Mesenchymal stem cell (in vitro differentiated cells and primary cell): ENCODE measurements around the gene GNS.

Experiments
- DNase-seq: peaks from one replicate; pipeline ENCODE4 v3.0.0-alpha.2; 2013
- H2AFZ ChIP-seq: one replicate; pipeline ENCODE4 v1.6.1; 2013; ENCODE audit warnings: low read depth, mild to moderate bottlenecking, control low read depth, inconsistent platforms, low read length, moderate library complexity
- H2AK5ac ChIP-seq: 2 replicates; pipeline ENCODE4 v1.6.1; 2013; ENCODE audit warnings: low read length, moderate library complexity, mild to moderate bottlenecking, inconsistent platforms; ENCODE audit not compliant: severe bottlenecking
- H2BK120ac ChIP-seq: one replicate; pipeline ENCODE4 v1.6.1; 2013; ENCODE audit warnings: low read depth, mild to moderate bottlenecking, inconsistent platforms, low read length, moderate library complexity
- H2BK12ac ChIP-seq, 2 experiments: one replicate each; pipeline ENCODE4 v1.6.1; 2013; ENCODE audit warnings: inconsistent platforms in 2 of 2, low read length in 2 of 2, mild to moderate bottlenecking in 2 of 2, moderate library complexity in 2 of 2, control low read depth in 1 of 2
- H2BK15ac ChIP-seq: one replicate; pipeline ENCODE4 v1.6.1; 2013; ENCODE audit warnings: mild to moderate bottlenecking, low read depth, inconsistent platforms; ENCODE audit not compliant: poor library complexity, severe bottlenecking
- H2BK5ac ChIP-seq: 2 replicates; pipeline ENCODE4 v1.6.1; 2013; ENCODE audit warnings: low read depth, mild to moderate bottlenecking, low read length, control low read depth, inconsistent platforms; ENCODE audit not compliant: poor library complexity, severe bottlenecking
- H3K14ac ChIP-seq, 2 experiments: one replicate each; pipeline ENCODE4 v1.6.1; 2013; ENCODE audit warnings: inconsistent platforms in 2 of 2, low read length in 2 of 2, control low read depth in 1 of 2, mild to moderate bottlenecking in 1 of 2, moderate library complexity in 1 of 2
- H3K18ac ChIP-seq, 2 experiments: one replicate each; pipeline ENCODE4 v1.6.1; 2013; ENCODE audit warnings: inconsistent platforms in 2 of 2, low read length in 2 of 2, control low read depth in 1 of 2, low read depth in 1 of 2, mild to moderate bottlenecking in 1 of 2
- H3K23ac ChIP-seq, 2 experiments: one replicate each; pipeline ENCODE4 v1.6.1; 2013; ENCODE audit warnings: inconsistent platforms in 2 of 2, low read length in 2 of 2, mild to moderate bottlenecking in 2 of 2, moderate library complexity in 2 of 2, control low read depth in 1 of 2
- H3K27ac ChIP-seq: 2 replicates; pipeline ENCODE4 v1.5.1; 2013; ENCODE audit warnings: mild to moderate bottlenecking, moderate library complexity, low read length, control low read depth, inconsistent platforms; ENCODE audit not compliant: poor library complexity, severe bottlenecking
- H3K27me3 ChIP-seq, 2 experiments: 2 replicates each; pipeline versions ENCODE4 v1.6.1 to v1.7.0; 2013; ENCODE audit warnings: low read length in 2 of 2, mild to moderate bottlenecking in 2 of 2, moderate library complexity in 2 of 2, control low read depth in 1 of 2, inconsistent platforms in 1 of 2; ENCODE audit not compliant: control insufficient read depth in 1 of 2, insufficient read depth in 1 of 2
- H3K36me3 ChIP-seq, 2 experiments: 2 replicates each; pipeline versions ENCODE4 v1.6.1 to v1.7.0; 2013; ENCODE audit warnings: low read length in 2 of 2, control low read depth in 1 of 2, inconsistent platforms in 1 of 2, low read depth in 1 of 2, mild to moderate bottlenecking in 1 of 2; ENCODE audit not compliant: insufficient read depth in 2 of 2, control insufficient read depth in 1 of 2
- H3K4ac ChIP-seq, 2 experiments: one replicate each; pipeline ENCODE4 v1.6.1; 2013; ENCODE audit warnings: inconsistent platforms in 2 of 2, low read length in 2 of 2, mild to moderate bottlenecking in 2 of 2, moderate library complexity in 2 of 2, control low read depth in 1 of 2, low read depth in 1 of 2
- H3K4me1 ChIP-seq: 2 replicates; pipeline ENCODE4 v1.6.1; 2013; ENCODE audit warnings: low read depth, low read length, control low read depth; ENCODE audit not compliant: control insufficient read depth, insufficient read depth
- H3K4me2 ChIP-seq: 2 replicates; pipeline ENCODE4 v1.6.1; 2013; ENCODE audit warnings: low read length, mild to moderate bottlenecking, inconsistent platforms; ENCODE audit not compliant: poor library complexity, severe bottlenecking
- H3K4me3 ChIP-seq, 2 experiments: 2 replicates each; pipeline versions ENCODE4 v1.5.1 to v1.7.0; 2013; ENCODE audit warnings: low read length in 2 of 2, mild to moderate bottlenecking in 2 of 2, control low read depth in 1 of 2, low read depth in 1 of 2; ENCODE audit not compliant: insufficient read depth in 1 of 2
- H3K79me1 ChIP-seq: replicated peaks from 2 replicates; pipeline ENCODE4 v1.6.1; 2013; ENCODE audit warnings: mild to moderate bottlenecking, control low read depth, low read length, inconsistent platforms; ENCODE audit not compliant: poor library complexity, severe bottlenecking
- H3K9ac ChIP-seq: 2 replicates; pipeline ENCODE4 v1.7.0; 2013; ENCODE audit warnings: mild to moderate bottlenecking, low read length, moderate library complexity
- H3K9me3 ChIP-seq: 2 replicates; pipeline ENCODE4 v1.7.0; 2013; ENCODE audit warnings: mild to moderate bottlenecking, low read length; ENCODE audit not compliant: control insufficient read depth
- H4K8ac ChIP-seq: one replicate; pipeline ENCODE4 v1.6.1; 2013; ENCODE audit warnings: inconsistent platforms, mild to moderate bottlenecking, low read length, moderate library complexity
- H4K91ac ChIP-seq: one replicate; pipeline ENCODE4 v1.6.1; 2013; ENCODE audit warnings: mild to moderate bottlenecking, low read length, inconsistent platforms
- WGBS: methylation state at CpG from one replicate; pipeline ENCODE4 v1.1.7; 2013; ENCODE audit warnings: mixed read lengths; 5-methylcytosine and 5-hydroxymethylcytosine counted together

The GNS gene

GRCh38 chr12:64797156-64797555 is 38.0 kb upstream of the GNS start:
- DNase-seq, result peak; percentile 30
- no peaks in the 10 kb centered on the region for H3K79me1 ChIP-seq
- H2AK5ac ChIP-seq, result no peak overlapping the region
- no peak overlapping the region for H3K14ac ChIP-seq
- no peak overlapping the region for H2BK12ac ChIP-seq
- no peak overlapping the region for H3K9ac ChIP-seq
- H2BK5ac ChIP-seq, result no peak overlapping the region
- no peak overlapping the region for H2BK120ac ChIP-seq
- H2AFZ ChIP-seq, result no peak overlapping the region
- no peak overlapping the region for H3K23ac ChIP-seq
- no peak overlapping the region for H3K18ac ChIP-seq
- peaks cover 28 to 42% of the 10 kb centered on the region in 2 experiments for H3K27me3 ChIP-seq
- H4K8ac ChIP-seq, result no peak overlapping the region
- no peak overlapping the region for H3K4ac ChIP-seq
- no peak overlapping the region for H4K91ac ChIP-seq
- 73% methylated on average over 1 of the region's 1 CpG for WGBS
- no peaks in the 10 kb centered on the region for H3K9me3 ChIP-seq
- H3K4me3 ChIP-seq, result no peak overlapping the region
- no peak overlapping the region for H3K4me2 ChIP-seq
- H3K27ac ChIP-seq, result no peak overlapping the region
- no peak overlapping the region for H2BK15ac ChIP-seq
- no peaks in the 10 kb centered on the region for H3K36me3 ChIP-seq
- no peaks in the 10 kb centered on the region for H3K4me1 ChIP-seq

GRCh38 chr12:64796205-64796845 is 37.1 kb upstream of the GNS start:
- Histone ChIP-seq H3K36me3 (no peaks in the 10 kb centered on the region), H3K4me3 (no peak overlapping the region), H3K27me3 (peaks cover 28 to 42% of the 10 kb centered on the region in 2 experiments), H2AFZ (no peak overlapping the region), H3K9me3 (no peaks in the 10 kb centered on the region), H2AK5ac (no peak overlapping the region), H2BK120ac (no peak overlapping the region), H3K4me1 (no peaks in the 10 kb centered on the region), H3K79me1 (no peaks in the 10 kb centered on the region), H4K91ac (no peak overlapping the region), H3K23ac (no peak overlapping the region), H3K14ac (no peak overlapping the region), H3K9ac (peak overlapping the region; percentile 62), H2BK5ac (no peak overlapping the region), H3K18ac (no peak overlapping the region), H2BK15ac (no peak overlapping the region), H2BK12ac (no peak overlapping the region), H4K8ac (no peak overlapping the region), H3K4me2 (no peak overlapping the region), H3K27ac (no peak overlapping the region), H3K4ac (no peak overlapping the region)
- DNase-seq, result peak; percentile 91
- no CpG with 5 or more reads among the region's 5 CpGs for WGBS

GRCh38 chr12:64794305-64794704 is 35.1 kb upstream of the GNS start:
- no peaks in the 10 kb centered on the region for H3K9me3 ChIP-seq
- H3K14ac ChIP-seq, result no peak overlapping the region
- no peak for DNase-seq
- no peak overlapping the region for H3K23ac ChIP-seq
- no peak overlapping the region for H3K4me2 ChIP-seq
- no peaks in the 10 kb centered on the region for H3K36me3 ChIP-seq
- no peak overlapping the region for H3K9ac ChIP-seq
- H3K4ac ChIP-seq, result no peak overlapping the region
- H4K8ac ChIP-seq, result no peak overlapping the region
- peaks cover 9 to 22% of the 10 kb centered on the region in 2 experiments for H3K27me3 ChIP-seq
- no peak overlapping the region for H2BK15ac ChIP-seq
- no peak overlapping the region for H3K18ac ChIP-seq
- no peak overlapping the region for H2BK12ac ChIP-seq
- no peaks in the 10 kb centered on the region for H3K79me1 ChIP-seq
- H4K91ac ChIP-seq, result no peak overlapping the region
- no peak overlapping the region for H2BK120ac ChIP-seq
- no peak overlapping the region for H2BK5ac ChIP-seq
- no peak overlapping the region for H3K27ac ChIP-seq
- no peak overlapping the region for H3K4me3 ChIP-seq
- H3K4me1 ChIP-seq, result no peaks in the 10 kb centered on the region
- WGBS, result 75% methylated on average over 3 of the region's 3 CpGs
- H2AFZ ChIP-seq, result no peak overlapping the region
- no peak overlapping the region for H2AK5ac ChIP-seq

- H3K4me2 ChIP-seq, result no peak overlapping the region
- WGBS, result 79% methylated on average over 3 of the region's 3 CpGs
These were observed 34.4 kb upstream of the GNS start for GRCh38 chr12:64793610-64794009.

More at GRCh38 chr12:64793610-64794009, 34.4 kb upstream of the GNS start:
- Histone ChIP-seq H3K79me1 (no peaks in the 10 kb centered on the region), H2BK12ac (no peak overlapping the region), H2AK5ac (no peak overlapping the region), H2BK120ac (no peak overlapping the region), H3K27ac (no peak overlapping the region), H2BK15ac (no peak overlapping the region), H3K9ac (no peak overlapping the region), H3K9me3 (no peaks in the 10 kb centered on the region), H4K91ac (no peak overlapping the region), H4K8ac (no peak overlapping the region), H3K23ac (no peak overlapping the region), H3K14ac (no peak overlapping the region), H3K4me1 (no peaks in the 10 kb centered on the region), H2AFZ (no peak overlapping the region), H3K36me3 (no peaks in the 10 kb centered on the region), H3K4me3 (no peak overlapping the region), H3K4ac (no peak overlapping the region), H2BK5ac (no peak overlapping the region), H3K18ac (no peak overlapping the region), H3K27me3 (peaks cover 4 to 16% of the 10 kb centered on the region in 2 experiments)
- no peak for DNase-seq
